MCF 10A (cell line): ENCODE results near the gene FCMR. TPM values are rescaled to one million over a fixed set of nuclear protein-coding genes. Genes with fewer than 3 reads are reported as not detected.
A peak's percentile ranks its signal among the peaks of the same experiment; 100 is the strongest.

Experiments used
- BruUV-seq: library from RNA; stranded (reverse); fragments of 400-500 nt; replicated peaks from 2 replicates; lab custom pipeline; 2021; lab: Mats Ljungman, UMichigan
- CTCF ChIA-PET: fragments of 300-600 bp; sonication (Branson Sonifier 250); formaldehyde crosslinking; extraction: SDS; loops from one replicate; lab custom pipeline; 2021; ENCODE audit warnings: antibody characterized with exemption, inconsistent platforms; lab: Yijun Ruan, JAX
- POLR2A ChIA-PET: fragments of 300-600, 350-650 bp; sonication (Branson Sonifier 250); formaldehyde crosslinking; extraction: SDS; loops from one replicate; lab custom pipeline; 2020; ENCODE audit warnings: antibody characterized with exemption, inconsistent platforms; lab: Yijun Ruan, JAX
- DNase-seq: peaks from one replicate; pipeline ENCODE4 v3.0.0-alpha.2; 2018; ENCODE audit not compliant: unreplicated experiment
- H3K27ac Mint-ChIP-seq: one replicate; pipeline ENCODE4 v1.8.0; 2022; ENCODE audit warnings: mild to moderate bottlenecking, low read depth, mixed read lengths; ENCODE audit not compliant: unreplicated experiment
- H3K27me3 Mint-ChIP-seq: one replicate; pipeline ENCODE4 v1.8.0; 2022; ENCODE audit warnings: mixed read lengths; ENCODE audit not compliant: insufficient read depth, unreplicated experiment
- H3K36me3 Mint-ChIP-seq: one replicate; pipeline ENCODE4 v1.8.0; 2022; ENCODE audit warnings: mild to moderate bottlenecking, moderate library complexity, mixed read lengths; ENCODE audit not compliant: insufficient read depth, unreplicated experiment
- H3K4me1 Mint-ChIP-seq: one replicate; pipeline ENCODE4 v1.8.0; 2022; ENCODE audit warnings: mixed read lengths; ENCODE audit not compliant: insufficient read depth, unreplicated experiment
- H3K4me3 Mint-ChIP-seq: one replicate; pipeline ENCODE4 v1.8.0; 2022; ENCODE audit warnings: mild to moderate bottlenecking, moderate library complexity, mixed read lengths; ENCODE audit not compliant: unreplicated experiment
- H3K9me3 Mint-ChIP-seq: one replicate; pipeline ENCODE4 v1.8.0; 2022; ENCODE audit warnings: mixed read lengths; ENCODE audit not compliant: unreplicated experiment
- CTCF ChIP-seq: fragments of 200-600 bp; IDR thresholded peaks from one replicate; pipeline ENCODE4 v1.8.0; 2022; ENCODE audit warnings: antibody characterized with exemption, mild to moderate bottlenecking; ENCODE audit not compliant: unreplicated experiment
- intact Hi-C: fragments of 100-400 bp; cut with micrococcal nuclease; formaldehyde crosslinking; loops from 2 replicates; pipeline ENCODE4 v1.14.1; 2022
- total RNA-seq: library from RNA; stranded (reverse); gene quantifications from 2 replicates; pipeline ENCODE4 v1.2.3, GENCODE V29; 2022

Gene FCMR
- total RNA-seq, 1 experiment from 2014 or later, result 10.1 TPM

- intact Hi-C loops, result no loop called here
- Mint-ChIP-seq H3K36me3 (peaks cover 6% of the 10 kb centered on the region), H3K27ac (peak overlapping the region; percentile 92), H3K27me3 (no peaks in the 10 kb centered on the region), H3K4me3 (no peak overlapping the region), H3K4me1 (peaks cover 15% of the 10 kb centered on the region), H3K9me3 (peaks cover 5% of the 10 kb centered on the region)
- POLR2A ChIA-PET, result interaction anchor here (0.6 to 6.1 kb wide), 10 partner anchors 12 to 238 kb away, joined by 3 to 69 read pairs (median 4); partner anchors contain the start of gene DYRK3
- no peak for TF ChIP-seq CTCF
- CTCF ChIA-PET, result interaction anchor here (0.6 to 5.8 kb wide), 11 partner anchors 9 to 65 kb away, joined by 3 to 34 read pairs (median 8); partner anchors contain the start of gene IL20
- DNase-seq, result peak; percentile 92
- no TSS peak for BruUV-seq
Measured at GRCh38 chr1:206873603-206874188, 48.0 kb downstream of the FCMR start.

- Mint-ChIP-seq H3K4me3 (no peak overlapping the region), H3K9me3 (no peaks in the 10 kb centered on the region), H3K36me3 (peaks cover 6% of the 10 kb centered on the region), H3K27ac (no peak overlapping the region), H3K27me3 (no peaks in the 10 kb centered on the region), H3K4me1 (peaks cover 24% of the 10 kb centered on the region)
- no peak for TF ChIP-seq CTCF
- intact Hi-C loops, result no loop called here
- no TSS peak for BruUV-seq
- ChIA-PET POLR2A (interaction anchor here (0.8 to 6.1 kb wide), 9 partner anchors 10 to 36 kb away, joined by 3 to 69 read pairs (median 4); no protein-coding TSS in a partner anchor), CTCF (interaction anchor here (0.6 to 5.8 kb wide), 7 partner anchors 12 to 209 kb away, joined by 4 to 34 read pairs (median 10); no protein-coding TSS in a partner anchor)
- no peak for DNase-seq
Measured at GRCh38 chr1:206872139-206872538, 49.6 kb downstream of the FCMR start.

- H3K4me3 Mint-ChIP-seq, result no peak overlapping the region
- intact Hi-C loops, result no loop called here
- POLR2A ChIA-PET, result interaction anchor here (0.7 to 1.9 kb wide), 5 partner anchors 9 to 234 kb away, joined by 3 to 6 read pairs (median 3); no protein-coding TSS in a partner anchor
Measured at GRCh38 chr1:206868264-206868663, 53.5 kb downstream of the FCMR start.

More at GRCh38 chr1:206868264-206868663, 53.5 kb downstream of the FCMR start:
- H3K27me3 Mint-ChIP-seq, result no peaks in the 10 kb centered on the region
- H3K9me3 Mint-ChIP-seq, result no peaks in the 10 kb centered on the region
- peaks cover 36% of the 10 kb centered on the region for H3K4me1 Mint-ChIP-seq
- no peaks in the 10 kb centered on the region for H3K36me3 Mint-ChIP-seq
- CTCF ChIA-PET, result interaction anchor here (0.5 to 4.4 kb wide), 8 partner anchors 10 to 60 kb away, joined by 3 to 37 read pairs (median 12); no protein-coding TSS in a partner anchor
- no peak overlapping the region for H3K27ac Mint-ChIP-seq
- TF ChIP-seq CTCF, result no peak
- DNase-seq, result no peak
- no TSS peak for BruUV-seq
